ENCODE results near the gene LYL1.
A peak's percentile ranks its signal among the peaks of the same experiment; 100 is the strongest.

DNA sequence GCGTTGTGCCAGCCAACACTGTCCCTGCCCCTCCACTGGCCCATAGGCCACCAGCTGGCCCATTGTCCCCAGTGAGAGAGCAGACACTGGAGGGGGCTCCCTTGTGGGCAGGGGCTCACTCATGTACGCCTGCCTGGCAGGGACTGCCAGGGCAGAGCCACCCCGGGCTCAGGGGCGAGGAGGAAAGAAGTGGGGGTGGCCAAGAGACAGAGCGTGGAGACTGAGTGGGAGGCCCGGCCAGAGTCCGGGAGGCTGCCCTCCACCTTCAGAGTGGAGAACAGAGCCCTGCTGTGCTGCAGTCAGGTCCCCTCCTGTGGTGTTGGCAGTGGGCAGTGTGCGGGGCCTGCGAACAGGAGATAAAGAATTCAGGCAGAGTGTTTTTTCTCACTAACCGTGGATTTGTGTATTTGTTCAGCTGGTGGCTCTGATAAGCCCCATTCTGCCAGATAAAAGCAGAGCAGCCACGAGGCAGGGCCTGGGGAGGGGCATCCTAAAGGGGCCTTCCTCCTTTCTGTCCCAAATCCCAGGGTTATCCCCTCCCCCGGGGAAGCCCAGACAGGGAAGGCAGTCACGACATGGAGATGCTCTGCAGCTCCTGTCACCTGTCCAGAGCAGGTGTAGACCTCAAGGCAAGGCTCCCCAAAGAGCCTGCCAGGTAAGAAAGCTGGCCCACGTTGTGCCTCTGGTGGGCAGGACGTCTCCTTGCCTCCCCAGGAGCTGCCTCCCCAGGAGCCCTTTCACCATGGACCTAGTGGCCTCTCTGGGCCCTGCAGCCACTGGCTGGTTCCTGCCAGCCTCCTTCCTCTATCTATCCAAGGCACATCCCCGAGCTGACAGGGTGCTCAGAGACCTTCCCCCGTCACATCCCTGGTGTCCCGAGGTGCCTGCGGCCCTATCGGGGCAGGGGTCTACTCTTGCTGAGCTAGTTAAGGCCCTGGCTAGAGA is 33.0 kb downstream of the LYL1 start:
- TF ChIP-seq POLR2A (IDR thresholded peaks at IDR 0.05; ENCODE audit: low read length) = peak; percentile 83
- peak; percentile 95 for TF ChIP-seq GATA1 (IDR thresholded peaks at IDR 0.05; ENCODE audit: low read depth, low read length)
